ENCODE measurements around the gene SHMT2.
A peak's percentile ranks its signal among the peaks of the same experiment; 100 is the strongest.

The SHMT2 gene

DNA sequence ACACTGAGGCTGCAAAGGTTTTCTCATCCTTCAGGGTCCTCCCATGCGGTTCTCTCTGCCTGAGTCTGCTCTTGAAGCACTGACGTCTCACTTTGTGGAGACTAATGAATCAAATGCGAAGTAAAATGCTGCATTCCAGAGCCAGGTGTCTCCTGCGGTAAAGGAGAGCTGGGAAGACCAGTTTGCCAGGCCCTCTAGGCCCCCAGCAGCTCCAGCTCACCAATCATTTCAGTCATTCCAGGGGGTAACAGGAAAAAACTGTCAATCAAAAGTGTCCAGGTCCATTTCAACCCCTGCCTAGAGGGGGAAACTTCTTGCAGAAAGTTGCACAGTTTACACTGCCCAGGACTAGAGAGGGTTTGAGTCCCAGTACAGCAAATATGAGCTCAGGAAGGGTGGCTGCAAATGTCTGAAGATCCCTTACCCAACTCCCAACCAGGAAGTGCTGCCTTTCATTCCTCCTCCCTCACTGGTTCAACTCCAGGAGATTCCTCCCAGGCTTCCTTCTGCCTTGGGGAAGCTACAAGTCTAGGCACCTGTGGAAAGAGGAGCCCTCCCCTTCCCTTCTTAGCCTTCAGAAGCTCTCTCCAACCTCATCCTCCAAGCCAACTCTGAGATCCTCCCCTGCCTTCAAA lies 15.6 kb upstream of the SHMT2 start:
- CTCF ChIA-PET: interaction anchor here (0.6 to 11.4 kb wide), 44 partner anchors 8 to 323 kb away, joined by 3 to 393 read pairs (median 4); partner anchors contain the start of genes GLI1, INHBE, LRP1 and SHMT2
- POLR2A ChIA-PET: interaction anchor here (0.5 to 2.3 kb wide), 9 partner anchors 12 to 63 kb away, joined by 3 to 16 read pairs (median 3); partner anchors contain the start of gene SHMT2
- DNase-seq (ENCODE audit: low read depth, low spot score): no peak

DNA sequence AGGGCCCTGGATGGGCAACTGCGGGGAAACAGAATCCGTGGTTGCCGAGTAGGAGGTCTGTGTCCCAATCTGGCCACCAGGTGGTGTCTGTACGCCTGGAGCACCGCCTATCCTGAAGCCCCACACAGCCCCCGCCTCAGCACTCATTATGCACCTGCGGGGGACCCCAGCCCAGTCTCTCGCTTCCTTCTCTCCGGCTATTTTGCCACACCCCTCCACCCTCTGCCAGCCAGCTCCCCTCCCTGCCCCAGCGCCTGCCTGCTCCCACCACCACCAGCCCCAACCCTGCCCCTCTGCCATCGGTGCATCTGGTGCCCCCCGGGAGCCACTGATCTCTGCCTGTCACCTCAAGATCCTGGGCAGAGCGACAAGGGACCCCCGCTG lies 15.1 kb upstream of the SHMT2 start:
- no peak overlapping the region for H3K4me3 ChIP-seq (ENCODE audit: low read depth, low read length)
- ChIA-PET POLR2A (interaction anchor here (0.9 to 2.3 kb wide), 6 partner anchors 12 to 27 kb away, joined by 3 to 16 read pairs (median 4); partner anchors contain the start of gene SHMT2), CTCF (interaction anchor here (0.6 to 11.4 kb wide), 43 partner anchors 9 to 290 kb away, joined by 3 to 393 read pairs (median 5); partner anchors contain the start of genes GLI1, INHBE, LRP1 and SHMT2)
- TF ChIP-seq, protein P1, sequence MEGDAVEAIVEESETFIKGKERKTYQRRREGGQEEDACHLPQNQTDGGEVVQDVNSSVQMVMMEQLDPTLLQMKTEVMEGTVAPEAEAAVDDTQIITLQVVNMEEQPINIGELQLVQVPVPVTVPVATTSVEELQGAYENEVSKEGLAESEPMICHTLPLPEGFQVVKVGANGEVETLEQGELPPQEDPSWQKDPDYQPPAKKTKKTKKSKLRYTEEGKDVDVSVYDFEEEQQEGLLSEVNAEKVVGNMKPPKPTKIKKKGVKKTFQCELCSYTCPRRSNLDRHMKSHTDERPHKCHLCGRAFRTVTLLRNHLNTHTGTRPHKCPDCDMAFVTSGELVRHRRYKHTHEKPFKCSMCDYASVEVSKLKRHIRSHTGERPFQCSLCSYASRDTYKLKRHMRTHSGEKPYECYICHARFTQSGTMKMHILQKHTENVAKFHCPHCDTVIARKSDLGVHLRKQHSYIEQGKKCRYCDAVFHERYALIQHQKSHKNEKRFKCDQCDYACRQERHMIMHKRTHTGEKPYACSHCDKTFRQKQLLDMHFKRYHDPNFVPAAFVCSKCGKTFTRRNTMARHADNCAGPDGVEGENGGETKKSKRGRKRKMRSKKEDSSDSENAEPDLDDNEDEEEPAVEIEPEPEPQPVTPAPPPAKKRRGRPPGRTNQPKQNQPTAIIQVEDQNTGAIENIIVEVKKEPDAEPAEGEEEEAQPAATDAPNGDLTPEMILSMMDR (IDR thresholded peaks at IDR 0.05; ENCODE audit: insufficient read depth, low read length, missing control alignments): peak; percentile 73
- DNase-seq (ENCODE audit: low read depth, low spot score): no peak

More for the DNA sequence above, 15.6 kb upstream of the SHMT2 start:
- H3K4me3 ChIP-seq (ENCODE audit: low read depth, low read length): no peak overlapping the region
- TF ChIP-seq, protein P1 (IDR thresholded peaks at IDR 0.05; ENCODE audit: insufficient read depth, low read length, missing control alignments): no peak

DNA sequence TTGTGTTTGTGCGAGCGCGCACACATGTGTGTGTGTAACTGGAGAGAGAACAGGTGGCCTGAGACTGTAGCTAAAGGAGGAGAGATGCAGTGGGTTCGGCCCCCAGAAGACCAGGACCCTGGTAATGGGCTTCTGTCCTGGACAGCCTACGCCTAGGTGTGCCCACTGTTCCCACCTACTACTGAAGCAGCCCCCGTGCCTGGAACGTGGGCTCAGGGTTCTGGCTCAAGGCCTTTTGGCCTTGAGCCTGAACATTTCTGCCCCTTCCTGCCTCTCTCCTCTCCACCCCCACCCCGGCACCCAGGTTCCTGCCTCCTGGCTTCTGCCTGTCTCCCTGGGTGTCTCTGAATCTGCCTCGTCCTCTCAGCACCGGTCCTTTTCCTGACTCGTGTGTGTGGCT lies 14.4 kb upstream of the SHMT2 start:
- DNase-seq (ENCODE audit: low read depth, low spot score): no peak
- no peak overlapping the region for H3K4me3 ChIP-seq (ENCODE audit: low read depth, low read length)
- ChIA-PET POLR2A (interaction anchor here (1.1 to 2.3 kb wide), 2 partner anchors 25 to 26 kb away, joined by 3 to 16 read pairs; no protein-coding TSS in a partner anchor), CTCF (interaction anchor here (1.1 to 11.4 kb wide), 17 partner anchors 9 to 271 kb away, joined by 3 to 393 read pairs (median 16); partner anchors contain the start of genes SHMT2, STAC3 and STAT6)
- TF ChIP-seq, protein P1 (IDR thresholded peaks at IDR 0.05; ENCODE audit: insufficient read depth, low read length, missing control alignments): no peak

DNA sequence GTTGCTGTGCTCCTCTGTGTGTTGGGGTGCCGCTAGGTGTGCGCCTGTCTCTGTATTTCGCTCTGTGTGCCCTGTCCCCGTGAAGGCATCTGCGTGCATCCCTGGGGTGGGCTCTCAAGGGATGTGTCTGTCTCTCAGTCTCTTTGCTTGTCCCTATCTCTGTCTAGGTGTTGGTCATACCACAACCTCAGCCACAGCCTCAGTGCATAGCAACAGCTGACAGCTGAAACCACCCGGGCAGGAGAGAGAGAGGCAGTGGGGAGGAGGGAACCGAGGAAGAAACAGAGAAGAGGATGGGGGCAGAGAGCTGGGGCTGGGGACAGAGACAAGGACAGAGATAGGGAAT lies 13.9 kb upstream of the SHMT2 start:
- POLR2A ChIA-PET: interaction anchor here (1.0 kb wide), 3 partner anchors 14 to 24 kb away, joined by 3 to 9 read pairs (median 3); partner anchors contain the start of gene SHMT2
- TF ChIP-seq, protein P1 (IDR thresholded peaks at IDR 0.05; ENCODE audit: insufficient read depth, low read length, missing control alignments): no peak
- CTCF ChIA-PET: interaction anchor here (2.2 to 11.4 kb wide), 3 partner anchors 10 to 26 kb away, joined by 10 to 393 read pairs (median 290); partner anchors contain the start of gene SHMT2
- no peak for DNase-seq (ENCODE audit: low read depth, low spot score)
- no peak overlapping the region for H3K4me3 ChIP-seq (ENCODE audit: low read depth, low read length)

DNA sequence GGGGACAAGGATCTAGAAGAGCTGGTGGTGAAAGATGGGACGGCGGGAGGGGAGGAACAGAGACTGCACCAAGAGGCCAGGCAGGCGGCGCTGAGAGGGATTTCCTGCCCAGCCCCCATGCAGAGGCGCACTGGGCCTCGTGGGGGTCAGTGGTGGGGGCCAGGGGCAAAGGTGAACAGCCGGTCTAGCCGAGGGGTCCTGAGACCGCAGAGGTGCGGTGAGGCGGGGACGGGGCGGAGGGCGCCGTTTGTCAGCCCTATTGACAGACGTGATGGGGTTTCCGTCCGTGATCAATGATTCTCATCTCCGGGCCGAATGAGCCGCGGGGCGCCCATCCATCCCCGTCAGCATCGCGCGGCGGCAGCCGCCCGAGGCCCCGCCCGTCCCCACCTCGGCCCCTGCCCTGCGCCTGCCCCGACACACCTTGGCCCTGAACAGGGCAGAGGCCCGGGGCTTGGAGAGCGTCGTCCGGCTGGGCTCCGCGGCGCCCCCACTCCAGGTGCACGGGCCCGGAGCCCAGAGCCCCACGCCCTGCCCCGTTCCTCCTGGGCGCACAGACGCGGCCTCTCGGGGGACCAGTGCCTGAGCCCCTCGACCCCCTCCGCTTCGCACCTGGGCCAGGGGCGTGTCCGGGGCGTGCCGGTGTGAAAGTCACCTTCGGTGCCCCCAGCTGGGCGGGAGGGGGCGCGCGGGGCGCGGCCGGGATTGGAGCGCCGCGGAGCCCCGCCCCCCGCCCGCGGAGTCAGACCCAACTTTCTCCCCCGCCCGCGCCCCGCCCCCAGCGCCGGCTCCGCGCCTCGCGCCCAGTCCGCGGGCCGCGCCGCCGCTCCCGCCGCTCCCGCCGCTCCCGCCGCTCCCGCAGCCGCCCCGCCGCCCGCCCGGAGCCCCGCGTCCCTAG lies 13.2 kb upstream of the SHMT2 start, which contains the start of gene NXPH4:
Gene NXPH4 (plus strand): TSS at position 781 of the 898 bp plus-strand sequence. CDS start 176 bp downstream, outside the sequence.
- POLR2A ChIA-PET: interaction anchor here (1.0 to 1.4 kb wide), 4 partner anchors 14 to 25 kb away, joined by 3 to 9 read pairs (median 4); partner anchors contain the start of gene SHMT2
- CTCF ChIA-PET: interaction anchor here (2.2 to 11.4 kb wide), 5 partner anchors 11 to 26 kb away, joined by 10 to 393 read pairs (median 54); partner anchors contain the start of gene SHMT2
- TF ChIP-seq, protein P1 (IDR thresholded peaks at IDR 0.05; ENCODE audit: insufficient read depth, low read length, missing control alignments): no peak
- H3K4me3 ChIP-seq (ENCODE audit: low read depth, low read length): peak within 1 kb of the TSS; percentile 54
- DNase-seq (ENCODE audit: low read depth, low spot score): no peak

Data from AG04449 (cell line).